ENCODE data around the gene ADARB1.

The ADARB1 gene

DNA sequence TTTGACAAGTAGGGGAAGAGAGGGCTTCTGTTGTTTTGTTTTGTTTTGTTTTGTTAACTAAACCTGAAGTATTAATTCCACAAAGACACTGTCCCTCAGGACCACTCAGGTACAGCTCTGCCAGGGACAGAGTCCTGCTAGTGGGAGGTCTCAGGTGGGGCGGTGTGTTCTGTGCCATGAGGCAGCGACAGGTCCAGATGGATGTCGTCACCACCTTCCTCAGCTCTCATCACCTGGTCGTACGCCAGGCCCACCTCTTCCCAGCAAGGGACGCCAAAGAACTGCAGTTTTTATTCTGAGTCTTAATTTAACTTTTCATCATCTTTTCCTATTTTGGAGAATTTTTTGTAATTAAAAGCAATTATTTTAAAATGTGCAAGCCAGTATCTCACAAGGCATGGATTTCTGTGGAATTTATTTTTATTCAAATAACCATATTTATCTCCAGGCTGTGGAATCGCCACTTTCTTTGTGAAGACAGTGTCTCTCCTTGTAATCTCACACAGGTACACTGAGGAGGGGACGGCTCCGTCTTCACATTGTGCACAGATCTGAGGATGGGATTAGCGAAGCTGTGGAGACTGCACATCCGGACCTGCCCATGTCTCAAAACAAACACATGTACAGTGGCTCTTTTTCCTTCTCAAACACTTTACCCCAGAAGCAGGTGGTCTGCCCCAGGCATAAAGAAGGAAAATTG lies 150.8 kb downstream of the ADARB1 start:
- Histone ChIP-seq H3K27me3 (no peaks in the 10 kb centered on the region), H3K4me1 (peaks cover 0 to 9% (median 4%) of the 10 kb centered on the region in 10 experiments; a peak in 14 of 20 replicates), H3K9ac (no peak overlapping the region), H4K20me1 (peaks cover 0 to 10% (median 0%) of the 10 kb centered on the region in 11 experiments; a peak in 4 of 22 replicates), H3K36me3 (peaks cover 0 to 46% (median 35%) of the 10 kb centered on the region in 11 experiments; a peak in 20 of 22 replicates), H3K9me3 (replicated peaks in 1 of 11) (no peaks in the 10 kb centered on the region), H3K4me2 (no peak overlapping the region), H3K4me3 (no peak overlapping the region), H3K27ac (no peak overlapping the region)
- no peak for TF ChIP-seq Cebpa-rat (IDR thresholded peaks at IDR 0.05)

DNA sequence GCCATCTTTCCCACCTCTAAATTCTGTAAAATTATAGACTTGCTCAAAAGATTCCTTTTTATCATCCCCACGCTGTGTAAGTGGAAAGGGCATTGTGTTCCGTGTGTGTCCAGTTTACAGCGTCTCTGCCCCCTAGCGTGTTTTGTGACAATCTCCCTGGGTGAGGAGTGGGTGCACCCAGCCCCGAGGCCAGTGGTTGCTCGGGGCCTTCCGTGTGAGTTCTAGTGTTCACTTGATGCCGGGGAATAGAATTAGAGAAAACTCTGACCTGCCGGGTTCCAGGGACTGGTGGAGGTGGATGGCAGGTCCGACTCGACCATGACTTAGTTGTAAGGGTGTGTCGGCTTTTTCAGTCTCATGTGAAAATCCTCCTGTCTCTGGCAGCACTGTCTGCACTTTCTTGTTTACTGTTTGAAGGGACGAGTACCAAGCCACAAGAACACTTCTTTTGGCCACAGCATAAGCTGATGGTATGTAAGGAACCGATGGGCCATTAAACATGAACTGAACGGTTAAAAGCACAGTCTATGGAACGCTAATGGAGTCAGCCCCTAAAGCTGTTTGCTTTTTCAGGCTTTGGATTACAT lies 151.5 kb downstream of the ADARB1 start:
- H3K4me2 ChIP-seq: no peak overlapping the region
- H3K36me3 ChIP-seq: peaks cover 0 to 39% (median 29%) of the 10 kb centered on the region in 11 experiments; a peak in 20 of 22 replicates
- H4K20me1 ChIP-seq: peaks cover 0 to 10% (median 0%) of the 10 kb centered on the region in 11 experiments; a peak in 4 of 22 replicates
- no peaks in the 10 kb centered on the region for H3K9me3 ChIP-seq (replicated peaks in 1 of 11)
- no peak overlapping the region for H3K9ac ChIP-seq
- H3K4me1 ChIP-seq: peaks cover 0 to 8% (median 0%) of the 10 kb centered on the region in 10 experiments; a peak in 3 of 20 replicates
- no peak overlapping the region for H3K27ac ChIP-seq
- H3K27me3 ChIP-seq: no peaks in the 10 kb centered on the region
- H3K4me3 ChIP-seq: no peak overlapping the region
- TF ChIP-seq Cebpa-rat (IDR thresholded peaks at IDR 0.05): no peak

DNA sequence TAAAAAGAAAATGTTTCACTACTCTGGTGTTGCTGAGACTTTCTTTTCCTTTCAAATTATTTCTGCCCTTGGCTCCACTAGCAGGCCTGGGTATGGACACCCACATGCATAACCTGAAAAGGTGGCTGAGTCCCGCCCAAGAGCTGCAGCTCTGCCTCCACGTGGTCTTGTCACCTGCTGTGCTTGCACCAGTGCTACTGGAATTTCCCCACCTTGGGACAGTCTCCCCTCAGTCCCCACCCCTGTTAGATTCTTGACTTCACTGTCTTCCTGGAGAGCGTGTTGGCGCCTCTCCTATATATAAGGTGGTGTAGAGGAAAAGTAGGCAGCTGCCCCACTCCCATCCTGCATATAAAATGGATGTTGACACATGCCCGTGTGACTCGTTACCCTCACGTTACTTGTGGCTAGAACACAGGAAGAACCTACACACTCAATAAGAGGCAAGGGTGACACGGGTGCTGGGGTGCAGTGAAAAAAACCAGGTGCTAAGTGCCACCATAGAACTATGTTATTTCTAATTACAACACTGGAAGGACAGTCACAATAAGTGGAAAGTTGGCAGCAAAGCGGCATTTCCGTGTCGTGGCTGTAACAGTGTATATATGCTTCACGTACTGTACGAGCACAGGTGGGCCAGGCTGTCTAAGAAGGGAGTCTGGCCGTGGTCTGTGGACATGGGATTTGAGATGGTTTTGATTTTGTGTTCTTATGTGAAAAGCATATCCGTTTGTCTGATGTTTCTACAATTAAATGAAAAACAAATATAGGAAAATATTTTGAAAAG lies 152.4 kb downstream of the ADARB1 start:
- H3K4me2 ChIP-seq: no peak overlapping the region
- H3K27ac ChIP-seq: no peak overlapping the region
- TF ChIP-seq Cebpa-rat (IDR thresholded peaks at IDR 0.05): no peak
- no peaks in the 10 kb centered on the region for H3K9me3 ChIP-seq (replicated peaks in 1 of 11)
- peaks cover 0 to 10% (median 0%) of the 10 kb centered on the region in 11 experiments; a peak in 3 of 22 replicates for H4K20me1 ChIP-seq
- H3K27me3 ChIP-seq: no peaks in the 10 kb centered on the region
- no peak overlapping the region for H3K4me3 ChIP-seq
- H3K9ac ChIP-seq: no peak overlapping the region
- H3K36me3 ChIP-seq: peaks cover 0 to 30% (median 20%) of the 10 kb centered on the region in 11 experiments; a peak in 20 of 22 replicates
- H3K4me1 ChIP-seq: peaks cover 0 to 8% (median 0%) of the 10 kb centered on the region in 10 experiments; a peak in 3 of 20 replicates

DNA sequence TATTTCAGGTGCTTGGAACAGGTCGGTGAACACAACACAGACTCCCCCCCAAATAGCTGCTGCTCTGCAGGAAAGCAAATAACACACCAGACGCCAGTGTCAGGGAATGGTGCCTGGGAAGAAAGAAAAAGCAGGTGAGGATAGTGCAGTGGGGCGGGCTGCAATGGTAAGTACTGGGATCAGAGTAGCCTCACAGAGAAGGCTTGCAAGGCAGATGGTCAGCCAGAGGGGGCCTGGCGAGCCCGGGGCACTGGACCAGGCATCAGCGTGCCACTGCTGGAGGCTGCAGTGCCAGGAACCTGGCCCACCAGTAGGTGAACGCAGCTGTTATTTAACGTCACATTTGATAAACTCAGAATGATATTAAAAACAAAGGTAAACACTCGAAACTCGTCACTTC lies 153.4 kb downstream of the ADARB1 start:
- Histone ChIP-seq H3K4me2 (no peak overlapping the region), H3K9me3 (replicated peaks in 1 of 11) (no peaks in the 10 kb centered on the region), H4K20me1 (peaks cover 0 to 10% (median 0%) of the 10 kb centered on the region in 11 experiments; a peak in 3 of 22 replicates), H3K9ac (no peak overlapping the region), H3K4me1 (peaks cover 0 to 8% (median 0%) of the 10 kb centered on the region in 10 experiments; a peak in 3 of 20 replicates), H3K36me3 (peaks cover 0 to 20% (median 10%) of the 10 kb centered on the region in 11 experiments; a peak in 15 of 22 replicates), H3K4me3 (no peak overlapping the region), H3K27ac (no peak overlapping the region), H3K27me3 (no peaks in the 10 kb centered on the region)
- no peak for TF ChIP-seq Cebpa-rat (IDR thresholded peaks at IDR 0.05)

DNA sequence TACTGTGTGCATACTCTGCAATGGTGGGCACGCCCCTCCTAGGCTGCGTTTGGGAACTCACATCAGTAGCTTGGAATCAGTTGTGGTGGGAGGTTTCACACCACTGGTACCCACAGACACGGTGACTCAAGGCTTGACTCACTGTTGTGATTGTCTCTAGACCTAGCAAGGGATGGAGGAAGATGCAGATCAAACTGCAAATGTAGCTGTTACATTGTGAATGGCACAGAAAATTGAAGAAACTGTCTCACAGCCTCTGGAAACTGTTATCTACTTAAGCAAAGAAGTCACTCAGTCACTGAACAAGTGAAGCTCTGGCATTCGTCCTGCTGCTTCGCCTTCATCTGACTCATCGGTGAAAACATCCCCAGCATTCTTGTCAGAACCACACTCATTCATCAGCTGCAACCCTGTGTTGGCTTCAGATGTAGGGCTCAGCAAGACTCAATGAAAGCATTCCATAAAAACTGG lies 153.8 kb downstream of the ADARB1 start:
- no peaks in the 10 kb centered on the region for H3K27me3 ChIP-seq
- no peak overlapping the region for H3K4me2 ChIP-seq
- H3K9ac ChIP-seq: no peak overlapping the region
- peaks cover 0 to 10% (median 0%) of the 10 kb centered on the region in 11 experiments; a peak in 3 of 22 replicates for H4K20me1 ChIP-seq
- no peak overlapping the region for H3K4me3 ChIP-seq
- H3K36me3 ChIP-seq: peaks cover 0 to 16% (median 7%) of the 10 kb centered on the region in 11 experiments; a peak in 13 of 22 replicates
- H3K9me3 ChIP-seq (replicated peaks in 1 of 11): no peaks in the 10 kb centered on the region
- no peak for TF ChIP-seq Cebpa-rat (IDR thresholded peaks at IDR 0.05)
- H3K4me1 ChIP-seq: peaks cover 0 to 8% (median 0%) of the 10 kb centered on the region in 10 experiments; a peak in 3 of 20 replicates
- H3K27ac ChIP-seq: no peak overlapping the region

DNA sequence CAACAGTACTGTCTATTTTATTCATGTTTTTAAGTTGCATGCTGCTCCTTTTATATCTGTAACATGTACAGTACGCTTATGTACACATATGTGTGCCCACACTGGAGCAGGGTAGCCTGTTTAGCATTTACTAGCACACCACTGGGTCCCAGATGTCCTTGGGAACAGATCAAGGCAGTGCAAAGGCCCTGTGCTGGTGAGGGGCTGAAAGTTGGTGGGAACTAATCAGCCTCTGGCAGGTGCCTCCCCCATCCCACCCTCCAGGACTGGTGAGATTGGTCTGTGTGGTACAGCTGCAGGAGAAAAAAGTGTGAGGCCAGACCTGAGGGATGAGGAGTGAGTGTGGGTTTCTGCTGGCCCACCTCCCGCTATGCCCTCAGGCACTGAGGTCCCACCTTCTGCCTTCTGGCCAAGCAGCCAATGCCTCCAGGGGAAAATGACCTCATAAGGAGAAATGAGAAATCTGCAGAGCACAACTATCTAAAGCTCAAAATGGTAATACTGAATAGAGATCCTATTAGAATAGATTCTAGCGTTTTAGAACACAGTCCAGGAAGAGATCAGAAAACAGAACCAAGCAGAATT lies 154.4 kb downstream of the ADARB1 start:
- H3K4me2 ChIP-seq: no peak overlapping the region
- H3K9ac ChIP-seq: no peak overlapping the region
- H3K4me1 ChIP-seq: peaks cover 0 to 8% (median 0%) of the 10 kb centered on the region in 10 experiments; a peak in 3 of 20 replicates
- no peak overlapping the region for H3K27ac ChIP-seq
- H3K27me3 ChIP-seq: no peaks in the 10 kb centered on the region
- no peak for TF ChIP-seq Cebpa-rat (IDR thresholded peaks at IDR 0.05)
- H3K9me3 ChIP-seq (replicated peaks in 1 of 11): no peaks in the 10 kb centered on the region
- no peak overlapping the region for H3K4me3 ChIP-seq
- H3K36me3 ChIP-seq: peaks cover 0 to 10% (median 1%) of the 10 kb centered on the region in 11 experiments; a peak in 11 of 22 replicates
- peaks cover 0 to 10% (median 0%) of the 10 kb centered on the region in 11 experiments; a peak in 3 of 22 replicates for H4K20me1 ChIP-seq

DNA sequence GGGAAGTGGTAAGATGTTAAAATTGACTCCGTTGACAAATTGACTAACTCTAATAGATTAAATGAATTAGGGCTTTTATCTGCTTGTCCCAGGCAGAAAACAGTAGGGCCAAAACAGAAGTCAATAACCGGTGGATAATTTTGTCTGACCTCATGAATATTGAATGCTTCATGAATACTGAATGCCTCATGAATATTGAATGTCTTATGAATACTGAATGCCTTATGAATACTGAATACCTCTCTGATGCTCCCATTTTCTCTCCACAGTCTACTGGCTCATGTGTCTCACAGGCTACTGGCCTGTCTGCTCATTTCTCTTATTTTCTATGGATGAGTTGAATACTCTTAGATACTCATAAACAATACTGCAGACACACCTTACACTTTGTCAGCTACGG lies 157.3 kb downstream of the ADARB1 start:
- H3K4me2 ChIP-seq: no peak overlapping the region
- 0 out of 22 replicates have a peak, but pooled peaks cover 0 to 4% (median 0%) of the 10 kb centered on the region in 11 experiments for H3K9me3 ChIP-seq (replicated peaks in 1 of 11)
- no peaks in the 10 kb centered on the region for H3K36me3 ChIP-seq
- no peaks in the 10 kb centered on the region for H3K27me3 ChIP-seq
- no peak overlapping the region for H3K27ac ChIP-seq
- H3K4me3 ChIP-seq: no peak overlapping the region
- no peak overlapping the region for H3K9ac ChIP-seq
- no peaks in the 10 kb centered on the region for H4K20me1 ChIP-seq
- TF ChIP-seq Cebpa-rat (IDR thresholded peaks at IDR 0.05): no peak
- peaks cover 0 to 8% (median 0%) of the 10 kb centered on the region in 10 experiments; a peak in 3 of 20 replicates for H3K4me1 ChIP-seq

DNA sequence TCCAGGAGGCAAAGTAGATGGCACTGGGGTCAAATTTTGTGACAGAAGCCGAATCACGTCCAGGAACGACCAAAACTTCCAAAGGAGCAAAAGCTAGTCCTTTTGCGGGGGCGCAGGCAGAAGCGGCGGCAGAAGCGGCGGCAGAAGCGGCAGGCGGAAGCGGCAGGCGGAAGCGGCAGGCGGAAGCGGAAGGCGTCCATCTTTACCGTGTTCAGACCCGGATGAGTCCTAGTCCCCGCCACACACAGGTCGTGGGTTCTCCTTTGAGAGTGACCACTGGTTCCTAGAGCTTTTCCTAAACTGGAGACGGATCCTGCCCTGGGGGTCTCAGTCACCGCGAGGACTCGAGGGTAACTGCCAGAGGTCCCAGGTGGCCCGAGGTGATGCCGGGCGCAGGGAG lies 159.7 kb downstream of the ADARB1 start:
- no peaks in the 10 kb centered on the region for H3K27me3 ChIP-seq
- no peaks in the 10 kb centered on the region for H3K4me1 ChIP-seq
- H3K27ac ChIP-seq: no peak overlapping the region
- TF ChIP-seq Cebpa-rat (IDR thresholded peaks at IDR 0.05): no peak
- H3K4me3 ChIP-seq: no peak overlapping the region
- H4K20me1 ChIP-seq: no peaks in the 10 kb centered on the region
- no peaks in the 10 kb centered on the region for H3K36me3 ChIP-seq
- H3K9me3 ChIP-seq (replicated peaks in 1 of 11): peaks cover 0 to 5% (median 0%) of the 10 kb centered on the region in 11 experiments; a peak in 3 of 22 replicates
- H3K9ac ChIP-seq: no peak overlapping the region
- H3K4me2 ChIP-seq: no peak overlapping the region

All from BLaER1 treated with 17β-estradiol and CSF1 and Interleukin-3, amounts not matched to agents 10 nM and 100 nM (cell line).